HCEC 1CT (cell line): ENCODE measurements around the gene PRAMEF7.
"Not testable (repeated sequence)": the region's sequence is repeated elsewhere in the genome, so short reads cannot be mapped to it uniquely, and the experiment has no call there.

Experiments used
- DNase-seq: peaks from one replicate; pipeline ENCODE4 v3.0.0-alpha.2; 2017

The PRAMEF7 gene

DNA sequence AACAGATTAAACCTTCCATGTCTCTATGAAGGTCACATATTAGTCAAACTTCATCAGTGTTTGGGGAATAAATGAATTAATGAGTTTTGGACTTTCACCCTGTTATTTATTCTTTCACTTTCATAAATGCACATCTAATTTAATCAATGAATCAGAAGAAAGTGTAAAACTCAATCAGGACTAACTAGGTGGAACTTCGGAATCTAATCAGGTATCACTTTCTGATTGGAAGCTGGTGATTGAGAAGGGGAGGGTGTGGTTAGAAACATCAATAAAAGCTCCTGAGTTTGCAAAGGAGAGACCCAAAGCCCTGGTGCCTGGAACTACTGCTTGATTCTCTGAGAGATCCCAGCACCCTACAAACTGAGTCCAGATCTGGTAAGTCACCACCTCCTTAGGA, at the start of gene PRAMEF7:
TSS of gene PRAMEF7 (plus strand) at position 301 of the 400 bp plus-strand sequence. CDS start 1,083 bp downstream, outside the sequence.
- not testable (repeated sequence) for DNase-seq

GRCh38 chr1:12878453-12878852, 38.0 kb upstream of the PRAMEF7 start:
- not testable (repeated sequence) for DNase-seq

DNA sequence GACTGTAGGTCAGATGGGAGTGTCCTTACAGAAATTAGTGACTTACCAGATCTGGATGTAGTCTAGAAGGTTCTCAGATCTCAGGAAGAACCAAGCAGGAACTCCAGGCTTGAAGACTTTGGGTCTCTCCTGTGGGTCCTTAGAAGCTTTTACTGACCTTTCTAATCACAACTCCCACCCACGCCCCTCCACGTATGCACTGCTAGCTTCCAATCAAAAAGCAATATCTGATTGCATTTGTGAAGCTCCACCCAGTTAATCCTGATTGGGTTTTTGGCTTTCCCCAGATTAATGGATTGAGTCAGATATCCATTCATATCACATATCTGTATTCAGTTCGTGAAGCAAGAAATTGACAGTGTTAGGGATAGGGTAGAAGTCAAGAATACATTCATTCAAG, 30.3 kb upstream of the PRAMEF7 start, which contains the start of gene PRAMEF4:
TSS of gene PRAMEF4 (minus strand) at position 101 of the 400 bp plus-strand sequence. CDS start 2,807 bp downstream, outside the sequence.
- DNase-seq, result not testable (repeated sequence)

- DNase-seq, result not testable (repeated sequence)
Observed at GRCh38 chr1:12898170-12898569, 18.2 kb upstream of the PRAMEF7 start, which contains the start of gene PRAMEF10. TSS of gene PRAMEF10 (minus strand) at chr1:12898270. CDS start at chr1:12895847, 2,423 bp downstream.

- DNase-seq, result not testable (repeated sequence)
Observed at GRCh38 chr1:12899186-12899585, 17.2 kb upstream of the PRAMEF7 start.

DNA sequence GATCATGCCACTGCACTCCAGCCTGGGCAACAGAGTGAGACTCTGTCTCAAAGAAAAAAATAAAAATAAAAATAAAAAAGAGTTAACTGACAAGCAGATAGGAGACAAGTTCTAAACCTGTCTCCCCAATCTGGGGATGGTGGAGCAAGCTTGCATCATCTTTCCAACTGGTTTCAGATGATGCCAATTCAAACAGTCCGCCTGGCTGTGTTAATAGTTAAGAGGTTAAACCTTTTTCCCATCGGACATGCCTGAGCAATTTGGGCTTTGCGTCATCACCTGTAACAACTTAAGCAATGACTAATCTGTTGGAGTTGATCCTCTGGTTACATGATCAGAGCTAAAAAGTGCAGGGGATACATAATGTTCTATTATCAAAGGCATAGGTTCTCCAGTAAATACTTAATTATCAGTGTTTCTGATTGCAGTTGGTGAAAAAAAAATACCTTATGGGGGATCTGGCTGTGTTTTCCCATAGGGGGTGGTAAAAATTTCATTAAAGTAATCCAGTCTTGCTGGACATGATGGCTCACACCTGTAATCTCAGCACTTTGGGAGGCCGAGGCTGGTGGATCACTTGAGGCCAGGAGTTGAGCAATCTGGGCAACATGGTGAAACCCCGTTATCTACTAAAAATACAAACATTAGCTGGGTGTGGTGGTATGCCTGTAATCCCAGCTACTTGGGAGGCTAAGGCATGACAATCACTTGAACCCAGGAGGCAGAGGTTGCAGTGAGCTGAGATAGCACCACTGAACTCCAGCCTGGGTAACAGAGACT, 12.4 kb upstream of the PRAMEF7 start:
- not testable (repeated sequence) for DNase-seq

DNA sequence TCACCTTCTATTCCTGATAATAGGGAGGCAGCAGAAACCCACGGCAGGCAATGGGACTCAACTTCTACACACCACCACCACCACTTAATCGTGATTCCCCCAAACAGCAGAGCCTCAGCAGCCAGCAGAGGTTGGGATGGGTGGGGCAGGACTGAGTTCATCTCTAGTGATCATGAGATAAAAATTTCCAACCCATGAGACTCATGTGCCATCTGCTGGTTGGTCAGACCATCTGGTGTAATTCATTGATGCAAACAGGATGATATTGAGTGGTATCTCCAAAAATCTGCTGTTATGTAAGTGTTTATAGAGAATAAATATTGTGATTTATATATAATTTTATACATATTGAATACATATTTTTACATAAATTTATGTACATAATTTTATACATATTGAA, 5.3 kb downstream of the PRAMEF7 start:
- not testable (repeated sequence) for DNase-seq

DNA sequence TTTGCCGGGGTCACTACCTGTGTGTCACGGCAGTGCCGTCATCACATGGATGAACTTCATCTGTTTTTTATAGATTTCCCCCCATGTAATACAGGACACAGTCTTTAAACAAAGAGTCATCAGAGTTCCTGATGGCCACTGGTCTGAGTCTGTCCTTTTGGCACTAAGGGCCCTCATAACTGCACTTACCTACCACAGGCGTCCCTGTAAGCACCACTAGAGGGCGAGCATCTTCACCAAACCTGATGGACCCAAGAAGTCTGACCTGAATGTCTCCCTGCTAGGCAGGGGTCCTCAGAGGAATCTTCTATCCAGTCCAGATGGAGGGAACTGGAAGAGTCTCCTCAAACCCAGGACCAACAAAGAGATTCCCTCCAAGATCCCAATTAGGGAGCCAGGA, 8.0 kb downstream of the PRAMEF7 start:
- not testable (repeated sequence) for DNase-seq

GRCh38 chr1:12947480-12947879, 31.1 kb downstream of the PRAMEF7 start, which contains the start of gene PRAMEF6:
TSS of gene PRAMEF6 (minus strand) at chr1:12947580. CDS start at chr1:12942518, 5,062 bp downstream.
- DNase-seq, result not testable (repeated sequence)
